ENCODE measurements around the gene MRPS7. TPM values are rescaled to one million over a fixed set of nuclear protein-coding genes. Genes with fewer than 3 reads are reported as not detected.

MRPS7 gene
- total RNA-seq, 6 experiments from 2014 or later = 58.2 to 64.7 (median 60.2) TPM

DNA sequence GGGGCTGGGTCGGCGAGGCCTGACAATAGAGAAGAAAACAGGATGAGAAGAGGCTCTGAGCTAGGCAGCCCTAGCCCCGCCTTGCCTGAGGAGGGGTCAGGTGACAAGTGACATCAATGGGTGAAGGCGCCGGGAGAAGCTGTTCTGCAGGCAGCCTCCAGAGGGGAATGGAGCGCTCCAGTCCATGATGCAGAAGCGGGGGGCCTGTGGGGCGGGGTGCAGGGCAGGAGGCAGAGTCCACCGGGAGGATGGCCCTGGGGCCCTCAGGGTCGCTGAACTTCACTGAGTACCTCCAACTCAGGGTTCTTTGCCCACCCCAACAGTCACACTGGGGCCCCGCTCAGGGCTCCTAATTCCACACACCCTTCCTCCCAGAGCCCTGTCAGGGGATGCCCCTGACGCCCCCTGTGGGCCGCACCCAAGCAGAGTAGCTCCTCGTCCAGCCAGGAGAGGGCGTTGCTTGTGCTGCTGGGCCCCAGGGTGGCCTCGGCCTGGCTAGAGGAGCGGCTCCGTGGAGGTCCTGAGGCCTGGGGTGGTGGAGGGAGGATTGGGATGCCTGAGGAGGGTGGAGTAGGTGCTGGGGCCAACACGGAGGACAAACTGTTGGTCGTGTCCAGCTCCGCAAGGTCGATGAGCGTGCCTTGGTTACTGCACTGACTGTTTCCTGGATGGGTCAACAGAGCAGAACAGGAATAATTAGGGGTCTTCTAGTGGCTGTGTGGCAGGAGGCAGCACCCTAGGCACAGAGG is 21.1 kb upstream of the MRPS7 start:
- Mint-ChIP-seq H3K36me3 (ENCODE audit: low read depth) (peaks cover 25% of the 10 kb centered on the region), H3K4me1 (ENCODE audit: low read depth) (peaks cover 16% of the 10 kb centered on the region), H3K27me3 (ENCODE audit: insufficient read depth) (peaks cover 3% of the 10 kb centered on the region), H3K9me3 (no peaks in the 10 kb centered on the region), H3K4me3 (no peak overlapping the region), H3K27ac (no peak overlapping the region)
- DNase-seq = no peak
- TF ChIP-seq, protein P1, sequence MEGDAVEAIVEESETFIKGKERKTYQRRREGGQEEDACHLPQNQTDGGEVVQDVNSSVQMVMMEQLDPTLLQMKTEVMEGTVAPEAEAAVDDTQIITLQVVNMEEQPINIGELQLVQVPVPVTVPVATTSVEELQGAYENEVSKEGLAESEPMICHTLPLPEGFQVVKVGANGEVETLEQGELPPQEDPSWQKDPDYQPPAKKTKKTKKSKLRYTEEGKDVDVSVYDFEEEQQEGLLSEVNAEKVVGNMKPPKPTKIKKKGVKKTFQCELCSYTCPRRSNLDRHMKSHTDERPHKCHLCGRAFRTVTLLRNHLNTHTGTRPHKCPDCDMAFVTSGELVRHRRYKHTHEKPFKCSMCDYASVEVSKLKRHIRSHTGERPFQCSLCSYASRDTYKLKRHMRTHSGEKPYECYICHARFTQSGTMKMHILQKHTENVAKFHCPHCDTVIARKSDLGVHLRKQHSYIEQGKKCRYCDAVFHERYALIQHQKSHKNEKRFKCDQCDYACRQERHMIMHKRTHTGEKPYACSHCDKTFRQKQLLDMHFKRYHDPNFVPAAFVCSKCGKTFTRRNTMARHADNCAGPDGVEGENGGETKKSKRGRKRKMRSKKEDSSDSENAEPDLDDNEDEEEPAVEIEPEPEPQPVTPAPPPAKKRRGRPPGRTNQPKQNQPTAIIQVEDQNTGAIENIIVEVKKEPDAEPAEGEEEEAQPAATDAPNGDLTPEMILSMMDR (IDR thresholded peaks at IDR 0.05) = peak; percentile 81

DNA sequence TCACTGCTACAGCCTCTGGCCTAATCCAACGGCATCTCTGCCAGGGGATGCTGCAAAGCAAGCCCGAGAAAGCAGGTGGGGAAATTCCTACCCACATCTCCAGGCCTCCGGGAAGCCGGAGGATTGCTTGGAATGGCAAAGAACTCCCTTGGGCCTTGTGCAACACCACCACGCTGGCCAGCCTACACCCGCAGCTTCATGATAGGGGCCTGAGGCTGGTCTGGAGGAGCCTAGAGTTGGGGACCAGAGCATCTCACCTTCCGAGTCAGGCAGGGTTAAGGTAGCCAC is 20.6 kb upstream of the MRPS7 start:
- no peak for DNase-seq

DNA sequence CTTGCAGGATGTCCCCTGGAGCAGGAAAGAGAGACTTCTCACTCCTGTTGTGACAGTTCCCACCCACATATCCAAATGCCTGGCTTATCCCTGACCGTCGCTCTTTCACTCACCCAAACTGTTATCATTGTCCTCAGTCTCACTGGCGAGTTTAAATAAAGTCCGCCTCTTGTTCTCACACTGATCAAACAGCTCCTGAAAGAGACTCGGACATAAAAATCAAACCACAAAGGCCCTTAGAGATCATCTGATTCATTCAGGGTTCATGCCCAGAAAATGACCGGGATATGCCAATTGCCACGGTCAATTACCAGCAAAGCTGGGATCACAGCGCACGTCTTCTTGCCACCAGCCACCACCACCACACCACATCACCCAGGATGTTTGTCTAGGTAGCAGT is 20.2 kb upstream of the MRPS7 start:
- peaks cover 20% of the 10 kb centered on the region for H3K36me3 Mint-ChIP-seq (ENCODE audit: low read depth)
- peak overlapping the region; percentile 63 for H3K27ac Mint-ChIP-seq
- peaks cover 3% of the 10 kb centered on the region for H3K27me3 Mint-ChIP-seq (ENCODE audit: insufficient read depth)
- H3K4me3 Mint-ChIP-seq = no peak overlapping the region
- H3K4me1 Mint-ChIP-seq (ENCODE audit: low read depth) = peaks cover 16% of the 10 kb centered on the region
- TF ChIP-seq, protein P1 (IDR thresholded peaks at IDR 0.05) = no peak
- DNase-seq = no peak
- H3K9me3 Mint-ChIP-seq = no peaks in the 10 kb centered on the region

More for the DNA sequence above, 20.6 kb upstream of the MRPS7 start:
- Mint-ChIP-seq H3K9me3 (no peaks in the 10 kb centered on the region), H3K36me3 (ENCODE audit: low read depth) (peaks cover 24% of the 10 kb centered on the region), H3K27me3 (ENCODE audit: insufficient read depth) (peaks cover 3% of the 10 kb centered on the region), H3K4me3 (no peak overlapping the region), H3K27ac (no peak overlapping the region), H3K4me1 (ENCODE audit: low read depth) (peaks cover 16% of the 10 kb centered on the region)
- TF ChIP-seq, protein P1 (IDR thresholded peaks at IDR 0.05) = no peak

DNA sequence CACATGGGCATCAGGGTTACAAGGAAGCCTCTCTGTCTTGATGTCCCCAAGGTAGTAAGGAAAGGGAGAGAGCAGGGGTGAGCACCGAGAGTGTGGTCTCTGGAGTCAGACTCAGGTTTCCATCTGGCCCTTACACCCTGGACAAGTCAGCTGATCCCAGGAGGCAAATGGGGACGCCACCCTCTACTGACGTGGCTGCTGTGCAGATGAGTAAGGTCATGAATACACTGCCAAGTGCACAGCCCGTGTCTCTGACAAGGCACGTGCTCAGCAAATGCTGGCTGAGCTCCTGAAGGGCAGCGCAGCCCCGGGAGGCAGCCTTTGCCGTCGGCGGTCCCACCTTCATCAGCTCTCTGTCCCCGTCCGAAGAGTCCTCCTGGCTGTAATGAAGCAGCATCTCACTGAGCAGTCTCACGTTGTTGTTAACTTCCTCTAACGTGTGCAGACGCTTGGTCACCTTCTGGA is 19.7 kb upstream of the MRPS7 start:
- Mint-ChIP-seq H3K9me3 (no peaks in the 10 kb centered on the region), H3K27me3 (ENCODE audit: insufficient read depth) (peaks cover 3% of the 10 kb centered on the region), H3K4me1 (ENCODE audit: low read depth) (peaks cover 16% of the 10 kb centered on the region), H3K4me3 (no peak overlapping the region), H3K27ac (peak overlapping the region; percentile 63), H3K36me3 (ENCODE audit: low read depth) (peaks cover 18% of the 10 kb centered on the region)
- TF ChIP-seq, protein P1 (IDR thresholded peaks at IDR 0.05) = no peak
- peak; percentile 40 for DNase-seq

DNA sequence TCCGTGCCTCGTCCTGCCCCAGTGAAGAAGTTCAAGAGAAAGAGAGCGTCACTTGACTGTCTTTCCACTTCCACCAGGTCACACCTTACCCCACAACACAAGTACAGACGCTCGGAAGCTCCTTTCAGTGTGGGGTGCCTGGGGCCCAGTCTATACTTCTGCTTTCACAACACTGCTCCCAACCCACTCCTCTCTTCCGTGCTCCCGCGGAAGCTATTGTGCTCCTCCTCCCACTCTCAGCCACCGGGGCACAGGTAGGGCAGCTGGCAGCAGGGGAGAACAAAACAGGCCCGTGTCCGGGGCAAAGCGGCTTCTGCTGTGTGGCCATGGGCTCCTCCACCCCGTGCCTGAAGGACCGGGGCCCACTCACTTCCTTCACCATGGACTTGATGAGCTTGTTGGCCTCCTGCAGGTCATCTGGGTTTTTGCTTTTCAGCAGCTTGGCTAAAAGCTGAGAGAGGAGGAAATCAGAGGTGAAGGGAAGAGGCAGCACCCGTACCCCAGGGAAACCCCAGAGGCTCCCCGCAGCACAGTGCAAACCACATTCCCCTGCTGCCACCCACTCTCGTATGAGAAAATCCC is 19.1 kb upstream of the MRPS7 start:
- Mint-ChIP-seq H3K27me3 (ENCODE audit: insufficient read depth) (peaks cover 3% of the 10 kb centered on the region), H3K9me3 (no peaks in the 10 kb centered on the region), H3K27ac (peak overlapping the region; percentile 63), H3K4me3 (no peak overlapping the region), H3K4me1 (ENCODE audit: low read depth) (peaks cover 16% of the 10 kb centered on the region), H3K36me3 (ENCODE audit: low read depth) (peaks cover 18% of the 10 kb centered on the region)
- no peak for DNase-seq
- TF ChIP-seq, protein P1 (IDR thresholded peaks at IDR 0.05) = no peak

All from HFFc6 (cell line).